Heart right ventricle (tissue), 16 donors: ENCODE measurements around the gene PARN. TPM values are rescaled to one million over a fixed set of nuclear protein-coding genes. Genes with fewer than 3 reads are reported as not detected.

ENCODE experiments used
- ATAC-seq, 8 donors: fragments of 200-7000 bp; cut with Tn5 transposase; one replicate each; pipeline ENCODE4 v1.9.1; 2020; ENCODE audit warnings: mild to moderate bottlenecking in 8 of 8, moderate library complexity in 8 of 8, moderate number of reproducible peaks in 1 of 8
- DNase-seq, 2 donors: peaks; one replicate each; pipeline ENCODE4 v3.0.0-alpha.2; 2020
- H3K27ac ChIP-seq, 10 donors: fragments of 200-600 bp; sonication (generic) in 2 of 10; one replicate each; pipeline versions ENCODE4 v1.5.0 to v1.8.0; 2020 to 2022; ENCODE audit warnings: mild to moderate bottlenecking in 3 of 10
- H3K27me3 ChIP-seq, 7 donors: fragments of 200-600 bp; one replicate each; pipeline ENCODE4 v1.8.0; 2021 to 2022; ENCODE audit warnings: mild to moderate bottlenecking in 2 of 7
- H3K36me3 ChIP-seq, 9 donors: fragments of 200-600 bp; sonication (generic) in 1 of 9; one replicate each; pipeline versions ENCODE4 v1.5.0 to v1.8.0; 2020 to 2022; ENCODE audit warnings: mild to moderate bottlenecking in 2 of 9
- H3K4me1 ChIP-seq, 9 donors: fragments of 200-600 bp; sonication (generic) in 1 of 9; one replicate each; pipeline versions ENCODE4 v1.5.0 to v1.8.0; 2020 to 2022; ENCODE audit warnings: mild to moderate bottlenecking in 4 of 9
- H3K4me3 ChIP-seq, 10 donors: fragments of 200-600 bp; sonication (generic) in 2 of 10; one replicate each; pipeline versions ENCODE4 v1.5.0 to v1.8.0; 2020 to 2022; ENCODE audit warnings: mild to moderate bottlenecking in 7 of 10, moderate library complexity in 2 of 10
- H3K9me3 ChIP-seq, 11 donors: fragments of 200-600 bp in 10 of 11; sonication (generic) in 2 of 11; one replicate each; pipeline versions ENCODE4 v1.5.0 to v1.8.0; 2013 to 2022; ENCODE audit warnings: mild to moderate bottlenecking in 2 of 11, control low read depth in 1 of 11, moderate library complexity in 1 of 11
- WGBS, 2 donors: extraction: QIAGEN DNeasy Blood & Tissue Kit; methylation state at CpG; one replicate each; pipeline ENCODE4 v1.1.7; 2013; ENCODE audit warnings: inconsistent platforms in 1 of 2; 5-methylcytosine and 5-hydroxymethylcytosine counted together
- intact Hi-C, 10 donors: fragments of 100-400 bp; cut with DNase I; formaldehyde crosslinking; loops; one replicate each; pipeline versions ENCODE4 v1.11.1 to v1.14.2; 2022
- polyA plus RNA-seq, 2 donors: library from polyadenylated mRNA; stranded (reverse); fragments of 200-250 nt; gene quantifications; one replicate each; pipeline ENCODE4 v1.2.3, GENCODE V29; 2013
- total RNA-seq, 10 donors: library from RNA; stranded (reverse); fragmentation: NEBNext Ultra II Directional in 3 of 10; extraction: Animal tissue kit (Norgen Biotek cat#: 25700) in 3 of 10; gene quantifications; one replicate each; pipeline versions ENCODE4 v1.2.1 to v1.2.4, GENCODE V29; 2021 to 2023
- TF ChIP-seq, protein P1 (sequence below), 9 donors: fragments of 200-600 bp; sonication (generic) in 2 of 9; IDR thresholded peaks; one replicate each; pipeline versions ENCODE4 v1.5.0 to v1.8.0; 2021 to 2022; ENCODE audit warnings: antibody characterized with exemption in 9 of 9, mild to moderate bottlenecking in 5 of 9, moderate library complexity in 1 of 9
- donor health status: Arrhythmogenic right ventricular cardiomyopathy.
- donor health status: ischemic (EF 13 %, LVEDD 7.1; RV severe dilation, severe dysfunction).
- donor health status: healthy with polysubstance abuse.
- donor health status: DM: no; HTN: yes; CAD: no.
- donor health status: DM: no; HTN: no; CAD: no.
- donor health status: ischemic (EF 25% LVEDD 6.9; RV normal size, moderate dysfunction).
- donor health status: ischemic (EF 25% LVEDD 5.7; RV mildly dilated, moderate dysfunction).
- donor health status: healthy.
- donor health status: DM: yes; HTN: yes; CAD: no.
- donor health status: Ischemic cardiomyopathy.
- donor health status: ischemic (EF 35%, LVEDD 5.7; RV mildly dilated, moderate dysfunction).
- donor health status: nonischemic (EF 11% LVEDD 7.7; RV severe dilation, severe dysfunction).
- donor health status: DM: yes; HTN: yes; CAD: no.
- donor health status: PGD.
- donor health status: ischemic (EF 29% LVEDD 5.4; RV normal size, mild dysfunction).
- donor health status: nonischemic (EF 23%, LVEDD 6.1; RV moderate dilation, normal function).

Gene PARN
- total and polyA plus RNA-seq, 12 donors = 7.0 to 25.3 (median 22.8) TPM

DNA sequence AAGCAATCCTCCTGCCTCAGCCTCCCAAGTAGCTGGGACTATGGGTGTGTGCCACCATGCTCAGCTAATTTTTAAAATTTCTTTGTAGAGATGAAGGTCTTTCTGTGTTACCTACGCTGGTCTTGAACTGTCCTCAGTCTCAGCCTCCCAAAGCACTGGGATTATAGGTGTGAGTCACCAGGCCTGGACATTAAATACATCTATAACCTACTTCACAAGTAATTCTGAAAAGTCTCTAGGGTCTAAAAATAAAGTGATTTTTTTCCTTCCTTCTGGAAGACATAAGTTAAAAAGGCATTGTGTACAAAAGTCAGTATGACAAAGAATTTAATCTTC is 118.3 kb downstream of the PARN start:
- no peak overlapping the region for H3K4me3 ChIP-seq
- H3K27me3 ChIP-seq = no peaks in the 10 kb centered on the region
- ATAC-seq (peak in 1 of 8 donors; percentile 57), DNase-seq (no peak)
- H3K27ac ChIP-seq = peak overlapping the region in 1 of 10 donors; percentile 43
- H3K36me3 ChIP-seq = no peaks in the 10 kb centered on the region
- H3K9me3 ChIP-seq = no peaks in the 10 kb centered on the region
- 98 to 100% methylated on average over 1 of the region's 1 CpG for WGBS, 2 donors
- TF ChIP-seq, protein P1, sequence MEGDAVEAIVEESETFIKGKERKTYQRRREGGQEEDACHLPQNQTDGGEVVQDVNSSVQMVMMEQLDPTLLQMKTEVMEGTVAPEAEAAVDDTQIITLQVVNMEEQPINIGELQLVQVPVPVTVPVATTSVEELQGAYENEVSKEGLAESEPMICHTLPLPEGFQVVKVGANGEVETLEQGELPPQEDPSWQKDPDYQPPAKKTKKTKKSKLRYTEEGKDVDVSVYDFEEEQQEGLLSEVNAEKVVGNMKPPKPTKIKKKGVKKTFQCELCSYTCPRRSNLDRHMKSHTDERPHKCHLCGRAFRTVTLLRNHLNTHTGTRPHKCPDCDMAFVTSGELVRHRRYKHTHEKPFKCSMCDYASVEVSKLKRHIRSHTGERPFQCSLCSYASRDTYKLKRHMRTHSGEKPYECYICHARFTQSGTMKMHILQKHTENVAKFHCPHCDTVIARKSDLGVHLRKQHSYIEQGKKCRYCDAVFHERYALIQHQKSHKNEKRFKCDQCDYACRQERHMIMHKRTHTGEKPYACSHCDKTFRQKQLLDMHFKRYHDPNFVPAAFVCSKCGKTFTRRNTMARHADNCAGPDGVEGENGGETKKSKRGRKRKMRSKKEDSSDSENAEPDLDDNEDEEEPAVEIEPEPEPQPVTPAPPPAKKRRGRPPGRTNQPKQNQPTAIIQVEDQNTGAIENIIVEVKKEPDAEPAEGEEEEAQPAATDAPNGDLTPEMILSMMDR (IDR thresholded peaks at IDR 0.05) = no peak
- intact Hi-C loops = no loop called here
- H3K4me1 ChIP-seq = peaks cover 0 to 29% (median 25%) of the 10 kb centered on the region in 9 donors

GRCh38 chr16:14510939-14511799 is 118.9 kb downstream of the PARN start:
- Histone ChIP-seq H3K27me3 (no peaks in the 10 kb centered on the region), H3K4me1 (peaks cover 0 to 33% (median 25%) of the 10 kb centered on the region in 9 donors), H3K36me3 (no peaks in the 10 kb centered on the region), H3K4me3 (no peak overlapping the region), H3K27ac (peak overlapping the region in 2 of 10 donors; percentile 12 to 63), H3K9me3 (no peaks in the 10 kb centered on the region)
- DNase-seq = no peak
- TF ChIP-seq, protein P1 (IDR thresholded peaks at IDR 0.05) = no peak
- ATAC-seq = peak in 2 of 8 donors; percentile 27 to 33
- intact Hi-C loops = no loop called here
- WGBS, 2 donors = 76 to 78% methylated on average over 6 of the region's 6 CpGs

GRCh38 chr16:14510581-14510938 is 119.5 kb downstream of the PARN start:
- DNase-seq (no peak), ATAC-seq (peak in 3 of 8 donors; percentile 58 to 75 (median 62))
- H3K27ac ChIP-seq = peak overlapping the region in 2 of 10 donors; percentile 12 to 63
- peaks cover 0 to 39% (median 25%) of the 10 kb centered on the region in 9 donors for H3K4me1 ChIP-seq
- TF ChIP-seq, protein P1 (IDR thresholded peaks at IDR 0.05) = no peak
- H3K9me3 ChIP-seq = no peaks in the 10 kb centered on the region
- H3K4me3 ChIP-seq = no peak overlapping the region
- no peaks in the 10 kb centered on the region for H3K27me3 ChIP-seq
- 68 to 89% methylated on average over 2 of the region's 2 CpGs for WGBS, 2 donors
- intact Hi-C loops = no loop called here
- H3K36me3 ChIP-seq = no peaks in the 10 kb centered on the region

DNA sequence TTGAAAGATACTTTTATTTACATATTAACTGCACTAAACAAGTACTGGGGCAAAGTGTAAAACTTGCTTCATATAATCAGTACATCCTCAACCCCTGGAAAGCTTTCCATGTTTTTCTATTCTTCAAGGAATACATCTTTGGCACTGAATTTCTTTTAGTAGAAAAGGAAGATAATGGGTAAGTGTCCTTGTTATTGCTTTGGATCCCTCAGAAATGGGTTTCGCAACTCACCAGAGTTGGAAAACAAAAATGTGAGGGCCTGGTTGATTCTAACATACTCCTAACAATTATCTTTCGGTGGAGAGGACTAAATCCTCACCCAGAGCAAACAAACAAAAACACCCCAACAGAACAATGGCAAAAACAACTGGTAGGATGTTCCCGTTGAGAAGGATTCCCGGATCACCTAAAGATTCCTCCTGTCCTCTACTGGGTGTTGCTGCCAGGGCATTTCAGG is 120.4 kb downstream of the PARN start:
- Histone ChIP-seq H3K27me3 (no peaks in the 10 kb centered on the region), H3K36me3 (no peaks in the 10 kb centered on the region), H3K4me3 (no peak overlapping the region), H3K4me1 (peaks cover 0 to 40% (median 25%) of the 10 kb centered on the region in 9 donors), H3K9me3 (no peaks in the 10 kb centered on the region), H3K27ac (peak overlapping the region in 1 of 10 donors; percentile 63)
- DNase-seq (no peak), ATAC-seq (no peak)
- intact Hi-C loops = no loop called here
- 85 to 87% methylated on average over 4 of the region's 4 CpGs for WGBS, 2 donors
- TF ChIP-seq, protein P1 (IDR thresholded peaks at IDR 0.05) = no peak
